Left lung (tissue), 10 donors: ENCODE measurements around the gene ARHGAP8. TPM values are rescaled to one million over a fixed set of nuclear protein-coding genes. Genes with fewer than 3 reads are reported as not detected.
"Not testable (repeated sequence)": the region's sequence is repeated elsewhere in the genome, so short reads cannot be mapped to it uniquely, and the experiment has no call there.

Experiments used
- ATAC-seq: fragments of 200-7000 bp; cut with Tn5 transposase; one replicate; pipeline ENCODE4 v1.9.1; 2020; ENCODE audit warnings: moderate library complexity
- DNase-seq, 4 donors: peaks; one replicate each; pipeline ENCODE4 v3.0.0-alpha.2; 2013 to 2020
- H3K27ac ChIP-seq, 2 donors: fragments of 200-600 bp; sonication (generic) in 1 of 2; one replicate each; pipeline versions ENCODE4 v1.5.0 to v1.8.0; 2020 to 2021
- H3K27me3 ChIP-seq, 2 donors: fragments of 200-600 bp; sonication (generic) in 1 of 2; one replicate each; pipeline versions ENCODE4 v1.5.0 to v1.8.0; 2020 to 2021
- H3K36me3 ChIP-seq, 2 donors: fragments of 200-600 bp; sonication (generic) in 1 of 2; one replicate each; pipeline versions ENCODE4 v1.5.0 to v1.8.0; 2020 to 2021
- H3K4me1 ChIP-seq, 2 donors: fragments of 200-600 bp; one replicate each; pipeline ENCODE4 v1.8.0; 2021
- H3K4me3 ChIP-seq, 2 donors: fragments of 200-600 bp; sonication (generic) in 1 of 2; one replicate each; pipeline versions ENCODE4 v1.5.0 to v1.8.0; 2020 to 2021; ENCODE audit warnings: mild to moderate bottlenecking in 1 of 2
- H3K9me3 ChIP-seq, 2 donors: fragments of 200-600 bp; sonication (generic) in 1 of 2; one replicate each; pipeline versions ENCODE4 v1.5.0 to v1.8.0; 2020 to 2021
- intact Hi-C, 2 donors: fragments of 100-400 bp; cut with DNase I; formaldehyde crosslinking; loops; one replicate each; pipeline versions ENCODE4 v1.11.2 to v1.14.2; 2022
- polyA plus RNA-seq, 6 donors: library from polyadenylated mRNA; unstranded; fragments of 120-200 nt; gene quantifications; one replicate each; pipeline ENCODE4 v1.2.1, GENCODE V29; 2013; ENCODE audit not compliant: insufficient read length in 6 of 6
- total RNA-seq, 2 donors: library from RNA; stranded (reverse); fragmentation: NEBNext Ultra II Directional; extraction: Animal tissue kit (Norgen Biotek cat#: 25700); gene quantifications; one replicate each; pipeline ENCODE4 v1.2.1, GENCODE V29; 2021
- TF ChIP-seq, protein P1 (sequence below), 2 donors: fragments of 200-600 bp; sonication (generic) in 1 of 2; IDR thresholded peaks; one replicate each; pipeline versions ENCODE4 v1.5.0 to v1.8.0; 2021; ENCODE audit warnings: antibody characterized with exemption in 2 of 2
- donor health status: DM: no; HTN: yes; CAD: no.
- donor health status: DM: no; HTN: no; CAD: no.

The ARHGAP8 gene
- total and polyA plus RNA-seq, 8 donors, result 18.3 to 47.0 (median 35.0) TPM

DNA sequence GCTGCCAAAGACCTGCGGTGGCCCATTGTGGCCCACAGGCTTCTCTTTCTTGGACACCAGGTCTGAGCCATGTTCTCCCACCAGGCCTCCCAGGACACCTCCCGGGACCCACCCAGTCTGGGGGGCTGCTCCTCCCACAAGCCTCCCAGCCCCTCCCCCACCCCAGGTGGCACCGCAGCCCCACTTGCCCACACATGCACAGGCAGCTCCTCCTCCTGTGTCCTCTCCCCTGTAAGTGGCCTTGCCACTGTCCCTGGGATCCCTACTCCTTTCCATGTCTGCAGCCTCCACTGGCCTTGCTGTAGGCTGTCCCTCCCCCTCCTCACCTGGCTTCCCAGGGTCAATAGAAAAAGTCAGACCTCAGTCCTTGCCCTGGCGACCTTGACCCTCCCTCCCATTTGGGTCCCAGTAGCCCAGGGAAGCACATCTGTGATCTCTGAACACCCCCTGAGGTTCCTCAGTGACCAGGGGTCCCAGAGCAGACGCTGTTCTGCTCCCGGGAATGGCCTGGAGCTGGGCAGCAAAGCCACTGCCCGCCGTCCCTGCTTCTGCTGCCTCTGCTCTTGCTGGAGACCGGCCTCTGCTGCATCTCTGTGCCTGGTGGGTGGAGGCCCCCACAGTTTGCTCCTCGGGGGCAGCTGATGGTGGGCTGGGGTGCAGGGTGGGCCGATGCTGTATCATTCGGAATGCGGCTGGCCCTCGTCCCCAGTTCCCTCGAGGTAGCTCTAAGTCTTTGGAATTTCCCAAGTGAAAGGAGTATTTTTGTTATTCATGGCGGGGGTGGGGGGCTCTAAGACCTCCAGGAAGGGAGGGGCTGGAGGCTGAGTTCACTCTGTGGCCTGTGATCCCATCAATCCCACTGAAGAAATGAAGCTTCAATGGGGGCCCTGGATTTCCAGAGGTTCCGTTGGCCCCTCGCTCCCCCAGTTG is 43.6 kb downstream of the ARHGAP8 start:
- intact Hi-C loops, result no loop called here
- TF ChIP-seq, protein P1, sequence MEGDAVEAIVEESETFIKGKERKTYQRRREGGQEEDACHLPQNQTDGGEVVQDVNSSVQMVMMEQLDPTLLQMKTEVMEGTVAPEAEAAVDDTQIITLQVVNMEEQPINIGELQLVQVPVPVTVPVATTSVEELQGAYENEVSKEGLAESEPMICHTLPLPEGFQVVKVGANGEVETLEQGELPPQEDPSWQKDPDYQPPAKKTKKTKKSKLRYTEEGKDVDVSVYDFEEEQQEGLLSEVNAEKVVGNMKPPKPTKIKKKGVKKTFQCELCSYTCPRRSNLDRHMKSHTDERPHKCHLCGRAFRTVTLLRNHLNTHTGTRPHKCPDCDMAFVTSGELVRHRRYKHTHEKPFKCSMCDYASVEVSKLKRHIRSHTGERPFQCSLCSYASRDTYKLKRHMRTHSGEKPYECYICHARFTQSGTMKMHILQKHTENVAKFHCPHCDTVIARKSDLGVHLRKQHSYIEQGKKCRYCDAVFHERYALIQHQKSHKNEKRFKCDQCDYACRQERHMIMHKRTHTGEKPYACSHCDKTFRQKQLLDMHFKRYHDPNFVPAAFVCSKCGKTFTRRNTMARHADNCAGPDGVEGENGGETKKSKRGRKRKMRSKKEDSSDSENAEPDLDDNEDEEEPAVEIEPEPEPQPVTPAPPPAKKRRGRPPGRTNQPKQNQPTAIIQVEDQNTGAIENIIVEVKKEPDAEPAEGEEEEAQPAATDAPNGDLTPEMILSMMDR (IDR thresholded peaks at IDR 0.05), result no peak
- no peaks in the 10 kb centered on the region for H3K4me1 ChIP-seq
- H3K27me3 ChIP-seq, result peaks cover 0 to 26% of the 10 kb centered on the region in 2 donors
- H3K36me3 ChIP-seq, result no peaks in the 10 kb centered on the region
- no peaks in the 10 kb centered on the region for H3K9me3 ChIP-seq
- DNase-seq (peak in 1 of 4 donors; percentile 65), ATAC-seq (no peak)
- no peak overlapping the region for H3K4me3 ChIP-seq
- no peak overlapping the region for H3K27ac ChIP-seq

DNA sequence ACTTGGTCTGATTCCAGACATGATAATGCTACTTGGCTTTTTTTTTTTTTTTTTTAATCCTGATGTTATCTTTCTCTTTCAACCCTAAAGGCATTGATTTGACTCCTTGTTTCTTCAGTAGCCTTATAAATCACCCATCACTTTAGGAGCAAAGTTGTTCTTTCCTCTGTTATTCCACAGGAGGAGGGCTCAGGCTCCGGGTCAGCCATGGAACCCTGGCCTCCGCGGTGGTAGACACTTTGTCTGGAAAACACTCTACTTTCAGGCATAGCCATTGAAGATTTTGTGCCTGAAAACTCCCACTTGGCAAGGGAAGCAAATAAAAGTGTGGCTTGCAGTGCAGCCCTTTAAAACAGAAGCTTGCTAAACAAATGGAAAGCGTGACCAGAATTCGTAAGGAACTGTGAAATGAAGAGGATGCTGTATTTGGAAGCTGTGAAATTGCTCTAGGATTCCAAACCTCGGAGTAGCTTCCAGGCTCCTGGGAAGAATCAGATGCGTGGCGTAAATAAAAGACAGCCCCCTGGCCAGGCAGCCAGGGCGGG is 44.9 kb downstream of the ARHGAP8 start:
- Histone ChIP-seq H3K4me1 (no peaks in the 10 kb centered on the region), H3K36me3 (no peaks in the 10 kb centered on the region), H3K27ac (no peak overlapping the region), H3K27me3 (peaks cover 0 to 31% of the 10 kb centered on the region in 2 donors), H3K4me3 (no peak overlapping the region), H3K9me3 (no peaks in the 10 kb centered on the region)
- intact Hi-C loops, result no loop called here
- TF ChIP-seq, protein P1 (IDR thresholded peaks at IDR 0.05), result no peak
- DNase-seq (peak in 1 of 4 donors; percentile 46), ATAC-seq (no peak)

- TF ChIP-seq, protein P1 (IDR thresholded peaks at IDR 0.05), result no peak
- H3K4me3 ChIP-seq, result no peak overlapping the region
- H3K4me1 ChIP-seq, result no peaks in the 10 kb centered on the region
- peaks cover 0 to 33% of the 10 kb centered on the region in 2 donors for H3K27me3 ChIP-seq
- peak in 1 of 4 donors; percentile 57 for DNase-seq
- H3K27ac ChIP-seq, result no peak overlapping the region
- no peaks in the 10 kb centered on the region for H3K9me3 ChIP-seq
- intact Hi-C loops, result no loop called here
- ATAC-seq, result no peak
- H3K36me3 ChIP-seq, result no peaks in the 10 kb centered on the region
Observed at GRCh38 chr22:44799077-44799945, 46.9 kb downstream of the ARHGAP8 start.

- intact Hi-C loops, H3K27ac ChIP-seq, H3K9me3 ChIP-seq, H3K36me3 ChIP-seq, ATAC-seq, H3K4me3 ChIP-seq, H3K4me1 ChIP-seq: not testable (repeated sequence)
- peak in 1 of 4 donors; percentile 49 for DNase-seq
- H3K27me3 ChIP-seq, result peaks cover 0 to 36% of the 10 kb centered on the region in 2 donors
Observed at GRCh38 chr22:44799946-44800634, 47.7 kb downstream of the ARHGAP8 start.

- Histone ChIP-seq H3K36me3 (no peaks in the 10 kb centered on the region), H3K4me1 (no peaks in the 10 kb centered on the region), H3K9me3 (no peaks in the 10 kb centered on the region), H3K27me3 (peaks cover 0 to 37% of the 10 kb centered on the region in 2 donors), H3K4me3 (no peak overlapping the region), H3K27ac (no peak overlapping the region)
- ATAC-seq (no peak), DNase-seq (peak in 1 of 4 donors; percentile 51)
- TF ChIP-seq, protein P1 (IDR thresholded peaks at IDR 0.05), result no peak
- intact Hi-C loops, result no loop called here
Observed at GRCh38 chr22:44801476-44801875, 49.1 kb downstream of the ARHGAP8 start.
